ENCODE results near the gene INTU.
"Not testable (repeated sequence)": the region's sequence is repeated elsewhere in the genome, so short reads cannot be mapped to it uniquely, and the experiment has no call there.

INTU gene

DNA sequence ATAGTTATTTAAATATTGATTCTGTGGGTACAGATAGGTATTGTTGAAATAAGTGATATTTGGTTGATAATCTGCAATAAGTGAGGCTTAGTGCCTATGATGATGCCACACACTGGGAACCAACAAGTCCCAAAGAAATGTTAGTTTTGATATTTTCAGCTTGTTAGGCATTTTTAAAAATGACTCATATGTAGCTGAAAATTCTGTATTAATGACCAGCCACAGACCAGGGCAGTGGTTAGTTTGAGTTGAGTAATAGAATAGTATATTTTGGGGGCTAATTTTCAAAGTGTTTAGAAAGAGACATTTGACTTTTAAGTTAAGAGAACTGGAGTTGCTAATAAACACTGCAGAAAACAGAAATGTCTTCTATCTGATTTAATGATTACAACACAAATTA, 9.4 kb downstream of the INTU start:
- DNase-seq (ENCODE audit: extremely low read depth in 1 of 2, low read depth in 1 of 2): no peak

- DNase-seq (ENCODE audit: extremely low read depth in 1 of 2, low read depth in 1 of 2): no peak
These were observed 11.0 kb downstream of the INTU start for GRCh38 chr4:127643791-127644190.

DNA sequence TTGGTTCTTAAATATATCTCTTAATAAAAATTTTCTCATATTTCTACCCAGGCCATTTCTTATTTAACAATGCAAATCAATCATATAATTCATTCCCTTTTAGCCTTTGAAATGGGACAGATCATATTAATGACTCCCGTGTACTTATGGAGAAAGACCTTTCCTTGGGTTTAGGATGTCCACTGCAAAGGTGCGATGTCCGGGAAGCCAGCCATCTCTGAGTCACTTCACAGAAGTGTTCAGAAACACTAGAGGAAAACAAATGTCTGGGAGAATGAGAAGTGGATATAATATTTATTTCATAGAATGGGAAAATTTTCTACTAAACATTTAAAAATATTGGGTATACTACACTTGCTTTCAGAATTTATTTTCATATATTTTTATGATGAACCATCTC, 15.3 kb downstream of the INTU start:
- no peak for DNase-seq (ENCODE audit: extremely low read depth in 1 of 2, low read depth in 1 of 2)

DNA sequence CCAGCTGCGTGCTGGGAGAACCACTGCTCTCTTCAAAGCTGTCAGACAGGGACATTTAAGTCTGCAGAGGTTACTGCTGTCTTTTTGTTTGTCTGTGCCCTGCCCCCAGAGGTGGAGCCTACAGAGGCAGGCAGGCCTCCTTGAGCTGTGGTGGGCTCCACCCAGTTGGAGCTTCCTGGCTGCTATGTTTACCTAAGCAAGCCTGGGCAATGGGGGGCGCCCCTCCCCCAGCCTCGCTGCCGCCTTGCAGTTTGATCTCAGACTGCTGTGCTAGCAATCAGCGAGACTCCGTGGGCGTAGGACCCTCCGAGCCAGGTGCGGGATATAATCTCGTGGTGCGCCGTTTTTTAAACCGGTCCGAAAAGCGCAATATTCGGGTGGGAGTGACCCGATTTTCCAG, 22.8 kb downstream of the INTU start:
- DNase-seq (ENCODE audit: extremely low read depth in 1 of 2, low read depth in 1 of 2): not testable (repeated sequence)

DNA sequence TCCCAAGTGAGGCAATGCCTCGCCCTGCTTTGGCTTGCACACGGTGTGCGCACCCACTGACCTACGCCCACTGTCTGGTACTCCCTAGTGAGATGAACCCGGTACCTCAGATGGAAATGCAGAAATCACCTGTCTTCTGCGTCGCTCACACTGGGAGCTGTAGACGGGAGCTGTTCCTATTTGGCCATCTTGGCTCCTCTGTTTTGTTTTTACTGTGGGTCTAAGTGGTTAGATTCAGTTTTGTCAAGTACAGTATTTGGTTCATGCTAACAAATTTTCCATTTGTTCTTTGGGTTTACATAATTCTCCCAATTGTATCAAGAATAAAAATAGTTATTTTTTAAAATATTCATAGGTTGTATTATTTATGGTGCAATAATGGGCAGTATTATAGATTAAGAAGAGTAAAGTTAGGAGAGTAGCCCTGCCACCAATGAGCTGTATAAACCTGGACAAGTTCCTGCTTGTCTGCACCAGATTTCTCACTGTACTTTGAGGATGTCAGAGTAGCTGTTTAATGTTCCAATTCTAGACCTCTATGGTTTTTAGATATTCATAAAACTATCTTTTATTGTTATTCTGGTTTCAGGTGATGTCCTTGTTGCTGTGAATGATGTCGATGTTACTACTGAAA, 23.4 kb downstream of the INTU start:
- no peak for DNase-seq (ENCODE audit: extremely low read depth in 1 of 2, low read depth in 1 of 2)

- DNase-seq (ENCODE audit: extremely low read depth in 1 of 2, low read depth in 1 of 2): no peak
These were observed 27.6 kb downstream of the INTU start for GRCh38 chr4:127660284-127660885.

GRCh38 chr4:127667116-127667515, 34.4 kb downstream of the INTU start:
- DNase-seq (ENCODE audit: extremely low read depth in 1 of 2, low read depth in 1 of 2): no peak

- DNase-seq (ENCODE audit: extremely low read depth in 1 of 2, low read depth in 1 of 2): no peak
These were observed 35.0 kb downstream of the INTU start for GRCh38 chr4:127667772-127668171.

DNA sequence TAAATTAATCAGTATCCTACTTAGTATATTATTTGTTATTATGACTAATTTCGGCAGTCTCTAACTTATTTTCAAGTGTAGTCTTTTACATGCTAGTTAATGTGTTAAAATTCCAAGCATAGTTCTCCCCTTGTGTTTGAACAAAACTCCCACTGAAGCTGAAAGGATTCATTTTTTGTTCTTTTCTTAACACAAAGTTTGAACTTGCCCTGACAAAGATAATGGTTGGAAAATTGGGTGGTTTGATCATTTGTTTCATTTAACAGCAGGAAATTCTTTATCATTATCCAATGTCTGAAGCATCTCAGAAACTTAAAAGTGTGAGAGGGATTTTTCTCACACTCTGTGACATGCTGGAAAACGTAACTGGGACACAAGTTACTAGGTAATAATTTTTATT, 36.0 kb downstream of the INTU start:
- no peak for DNase-seq (ENCODE audit: extremely low read depth in 1 of 2, low read depth in 1 of 2)

GRCh38 chr4:127669691-127670090, 36.9 kb downstream of the INTU start:
- no peak for DNase-seq (ENCODE audit: extremely low read depth in 1 of 2, low read depth in 1 of 2)

- DNase-seq (ENCODE audit: extremely low read depth in 1 of 2, low read depth in 1 of 2): no peak
These were observed 39.4 kb downstream of the INTU start for GRCh38 chr4:127672111-127672510.

- DNase-seq (ENCODE audit: extremely low read depth in 1 of 2, low read depth in 1 of 2): no peak
These were observed 52.5 kb downstream of the INTU start for GRCh38 chr4:127685292-127685691.

- no peak for DNase-seq (ENCODE audit: extremely low read depth in 1 of 2, low read depth in 1 of 2)
These were observed 53.9 kb downstream of the INTU start for GRCh38 chr4:127686658-127687057.

DNA sequence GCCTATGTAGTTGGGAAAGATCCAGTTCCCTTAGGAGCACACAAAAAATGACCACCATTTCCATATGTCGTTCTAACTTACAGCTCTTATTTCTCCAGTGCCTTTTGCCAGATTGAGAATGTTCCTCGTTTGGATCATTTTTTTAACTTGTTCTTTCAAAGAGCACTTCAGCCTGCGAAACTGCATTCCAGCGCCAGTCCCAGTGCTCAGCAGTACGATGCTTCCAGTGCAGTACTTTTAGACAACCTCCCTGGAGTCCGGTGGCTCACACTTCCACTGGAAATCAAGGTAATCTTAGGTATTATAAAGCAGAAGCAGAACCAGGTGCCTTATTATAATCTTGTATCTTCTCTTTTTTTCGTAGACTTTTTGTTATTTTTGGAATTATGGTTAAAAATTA, 54.8 kb downstream of the INTU start:
- DNase-seq (ENCODE audit: extremely low read depth in 1 of 2, low read depth in 1 of 2): no peak

- no peak for DNase-seq (ENCODE audit: extremely low read depth in 1 of 2, low read depth in 1 of 2)
These were observed 66.0 kb downstream of the INTU start for GRCh38 chr4:127698789-127699200.

- DNase-seq (ENCODE audit: extremely low read depth in 1 of 2, low read depth in 1 of 2): no peak
These were observed 76.2 kb downstream of the INTU start for GRCh38 chr4:127708985-127709384.

DNA sequence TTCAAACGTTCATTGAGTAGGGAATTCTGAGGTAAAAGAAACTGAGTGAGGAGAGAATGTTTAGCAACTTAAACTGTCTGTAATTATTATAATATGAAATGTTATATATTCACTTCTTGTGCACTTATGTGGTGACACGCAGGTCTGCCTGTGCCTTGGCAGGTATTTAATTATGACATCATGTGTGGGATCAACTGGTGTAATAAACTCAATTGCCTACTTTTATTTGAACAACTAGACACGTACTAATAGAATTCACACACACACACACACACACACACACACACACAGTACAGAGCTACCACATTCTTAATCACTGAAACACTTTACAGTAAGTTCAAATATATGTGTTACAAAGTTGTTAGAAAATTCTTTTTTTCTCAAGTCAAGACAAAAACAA, 76.7 kb downstream of the INTU start:
- no peak for DNase-seq (ENCODE audit: extremely low read depth in 1 of 2, low read depth in 1 of 2)

GRCh38 chr4:127730142-127730913, 97.6 kb downstream of the INTU start, which contains the start of gene SLC25A31:
SLC25A31 (plus strand) TSS chr4:127730400; CDS start chr4:127730546, 146 bp downstream.
- no peak for DNase-seq (ENCODE audit: extremely low read depth in 1 of 2, low read depth in 1 of 2)

GRCh38 chr4:127731406-127731805, 98.6 kb downstream of the INTU start:
- DNase-seq (ENCODE audit: extremely low read depth in 1 of 2, low read depth in 1 of 2): no peak

GRCh38 chr4:127732623-127733328, 100.0 kb downstream of the INTU start:
- DNase-seq (ENCODE audit: extremely low read depth in 1 of 2, low read depth in 1 of 2): no peak

- DNase-seq (ENCODE audit: extremely low read depth in 1 of 2, low read depth in 1 of 2): no peak
These were observed 102.2 kb downstream of the INTU start for GRCh38 chr4:127734976-127735375.
